Stimulated activated naive CD4-positive, alpha-beta T cell (primary cell): ENCODE measurements around the gene MAMDC2.

ENCODE experiments used
- DNase-seq, 6 experiments: peaks; one replicate each; lab custom pipeline; 2025; lab: John Stamatoyannopoulos, UW

Gene MAMDC2

GRCh38 chr9:70260606-70261005 lies 217.0 kb downstream of the MAMDC2 start:
- no peak for DNase-seq

- no peak for DNase-seq
These were observed 217.7 kb downstream of the MAMDC2 start for GRCh38 chr9:70261131-70261870.

- DNase-seq, result no peak
These were observed 218.7 kb downstream of the MAMDC2 start for GRCh38 chr9:70262366-70262765.

GRCh38 chr9:70262948-70263347 lies 219.3 kb downstream of the MAMDC2 start:
- DNase-seq, result no peak

- no peak for DNase-seq
These were observed 219.8 kb downstream of the MAMDC2 start for GRCh38 chr9:70263421-70263820.
